ENCODE data around the gene ADGRG6.
"Not testable (repeated sequence)": the region's sequence is repeated elsewhere in the genome, so short reads cannot be mapped to it uniquely, and the experiment has no call there.

Gene ADGRG6

DNA sequence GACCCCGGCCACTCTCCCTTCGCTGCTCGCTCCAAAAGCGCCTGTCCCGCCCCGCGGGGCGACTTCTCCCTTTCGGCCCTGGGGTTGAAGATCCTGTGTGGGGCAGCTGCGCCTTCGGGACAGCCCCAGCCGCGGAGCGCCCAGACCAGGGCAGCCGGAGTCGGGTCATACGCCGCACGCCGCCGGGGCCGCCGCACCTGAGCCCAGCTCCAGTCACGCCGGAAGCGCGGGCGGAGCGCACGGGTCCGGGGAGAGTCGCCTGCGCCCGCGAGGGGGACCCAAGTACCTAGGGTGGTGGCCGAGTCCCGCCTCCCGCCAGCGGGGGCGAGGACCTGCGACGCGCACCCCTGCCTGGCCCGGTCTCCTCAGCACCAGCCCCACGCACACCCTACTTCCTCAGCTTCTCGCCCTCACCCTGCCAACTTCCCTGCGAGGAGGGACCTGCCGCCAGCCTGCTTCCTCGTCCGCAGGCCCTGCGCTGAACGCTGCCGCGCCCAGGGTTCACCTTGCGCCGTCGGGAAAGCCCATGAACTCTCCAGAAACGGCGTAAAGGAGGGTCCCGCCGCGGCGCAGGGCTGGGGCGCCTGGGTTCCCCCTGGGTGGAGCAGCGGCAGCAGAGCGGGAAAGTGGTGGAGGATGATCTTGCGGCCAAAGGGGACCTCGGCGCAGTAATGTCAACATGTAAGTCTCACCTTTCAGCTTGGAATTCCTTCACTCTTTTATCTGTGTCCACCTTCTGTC is at the start of gene ADGRG6:
Gene ADGRG6, plus strand, starts transcription at position 357 of the 741 bp plus-strand sequence. Its CDS starts 323 bp downstream, at position 680.
- no peak for FAIRE-seq

DNA sequence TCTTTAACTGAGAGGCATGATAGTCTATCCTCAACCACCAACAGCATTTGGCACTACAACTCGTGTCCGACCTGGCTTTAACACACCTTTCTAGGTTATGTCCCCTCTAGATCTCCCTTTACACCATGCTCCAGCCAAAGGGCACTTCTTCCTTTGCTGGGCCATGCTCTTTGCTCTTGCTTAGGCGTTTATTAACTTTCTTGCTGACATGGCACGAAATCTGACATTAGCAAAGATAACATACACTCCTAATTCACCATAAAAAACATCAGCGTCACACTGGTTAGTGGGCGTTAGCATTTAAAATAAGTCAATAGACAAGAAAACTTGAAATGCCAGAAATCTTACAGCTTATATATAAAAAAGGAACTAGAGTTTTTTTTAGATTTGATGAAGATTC is 47.3 kb upstream of the ADGRG6 start:
- no peak for FAIRE-seq

DNA sequence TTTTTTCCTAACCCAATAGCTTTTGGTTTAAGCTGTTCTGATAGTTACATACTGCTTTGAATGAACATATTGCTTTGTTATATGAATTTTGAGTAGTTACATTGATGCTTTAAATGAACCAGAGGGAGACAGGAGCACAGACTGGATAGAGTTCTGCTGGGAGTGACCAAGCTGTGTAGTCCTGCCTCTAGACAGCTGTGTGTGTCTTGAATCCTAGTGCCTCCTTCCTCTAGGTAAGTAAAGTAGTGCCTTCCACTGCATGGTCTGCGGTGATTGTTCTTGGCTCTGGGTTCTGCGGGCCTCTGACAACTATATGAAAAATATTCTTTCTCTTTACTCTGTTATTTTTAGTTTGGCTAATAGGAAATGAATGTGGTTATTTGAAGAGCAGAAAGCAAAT is 46.0 kb upstream of the ADGRG6 start:
- FAIRE-seq: no peak

DNA sequence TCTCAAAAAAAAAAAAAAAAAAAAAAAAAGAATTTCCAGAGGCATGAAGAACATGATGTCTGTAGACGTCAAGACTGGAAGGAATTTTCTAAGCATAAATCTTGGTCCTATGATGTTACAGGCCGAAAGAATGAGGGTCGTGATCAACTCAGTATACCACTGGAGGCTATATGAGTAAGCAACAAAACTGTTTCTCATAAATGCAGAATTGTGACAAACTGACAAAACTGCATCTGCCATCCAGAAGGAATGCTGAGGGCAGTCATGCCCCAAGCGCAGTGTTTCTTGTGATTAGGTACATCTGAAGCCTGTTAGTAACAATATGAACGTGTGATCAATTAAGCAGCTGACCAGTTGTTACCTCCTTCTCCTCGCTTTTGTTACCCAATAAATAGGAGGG is 43.5 kb upstream of the ADGRG6 start:
- no peak for FAIRE-seq

DNA sequence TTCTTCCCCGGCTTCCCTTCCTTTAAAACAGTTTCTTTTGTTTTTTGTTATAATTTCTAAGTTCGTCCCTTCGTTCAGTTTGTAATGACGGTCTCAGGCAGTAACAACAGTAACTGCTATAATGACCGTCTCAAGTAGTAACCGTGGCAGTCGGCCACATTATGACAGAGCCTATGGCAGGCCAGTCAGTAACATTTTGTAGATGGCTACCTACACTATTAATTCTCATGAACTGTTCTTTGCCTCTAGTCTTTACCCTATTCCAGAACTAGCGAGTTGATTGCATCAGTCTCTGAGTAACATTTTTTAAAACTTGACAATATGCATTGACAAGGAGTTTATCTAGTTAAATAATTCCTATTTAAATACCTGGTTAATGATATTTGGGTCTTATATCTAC is 43.0 kb upstream of the ADGRG6 start:
- FAIRE-seq: no peak

DNA sequence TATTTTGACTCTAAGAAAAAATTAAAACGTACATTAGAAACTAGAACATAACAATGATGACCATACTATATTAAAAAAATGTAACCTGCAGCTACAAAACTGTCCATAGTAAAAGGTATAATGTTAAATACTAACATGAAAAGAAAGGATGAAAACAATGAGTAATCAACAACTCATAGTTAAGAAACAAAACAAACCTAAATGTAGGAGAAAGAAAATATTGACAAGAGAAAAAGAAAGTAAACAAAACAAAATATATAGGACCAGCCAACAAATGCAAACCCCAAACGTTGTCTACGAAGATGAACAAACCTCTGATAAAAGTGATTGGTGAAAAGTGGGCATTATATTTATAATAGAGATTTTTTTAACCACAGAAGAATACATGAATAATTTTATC is 41.1 kb upstream of the ADGRG6 start:
- FAIRE-seq: peak; percentile 47

DNA sequence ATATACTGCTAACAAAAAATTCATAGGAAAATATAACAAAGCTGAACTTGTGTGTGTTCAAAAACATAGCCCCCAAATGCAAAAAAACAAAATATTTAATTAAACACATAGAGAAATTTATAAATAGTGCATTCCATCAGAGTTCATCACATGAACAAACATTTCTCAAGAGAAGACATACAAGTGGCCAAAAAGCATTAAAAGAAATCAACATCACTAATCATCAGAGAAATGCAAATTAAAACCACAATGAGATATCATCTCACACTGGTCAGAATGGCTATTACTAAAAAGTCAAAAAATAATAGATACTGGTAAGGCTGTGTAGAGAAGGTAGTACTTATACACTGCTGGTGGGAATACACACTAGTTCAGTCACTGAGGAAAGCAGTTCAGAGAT is 39.6 kb upstream of the ADGRG6 start:
- FAIRE-seq: no peak

DNA sequence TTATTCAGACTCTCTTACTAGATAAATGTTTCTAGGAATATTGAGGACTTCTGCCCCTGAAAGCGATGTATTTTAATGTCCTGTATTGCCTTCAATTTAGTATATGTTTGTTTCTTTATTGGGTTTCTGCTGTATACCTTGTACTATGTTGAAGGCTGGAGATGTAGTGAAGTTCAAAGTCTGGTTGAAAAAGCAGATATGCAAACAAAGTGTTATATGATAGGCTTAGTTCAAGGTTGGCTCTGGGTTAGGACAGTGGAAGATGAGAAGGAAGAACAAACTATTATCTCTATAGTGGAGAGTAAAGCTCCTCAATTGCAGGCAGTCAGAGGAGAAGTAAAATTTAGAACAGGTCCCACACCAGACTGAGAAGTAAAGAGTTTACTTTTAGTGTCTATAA is 36.3 kb upstream of the ADGRG6 start:
- no peak for FAIRE-seq

DNA sequence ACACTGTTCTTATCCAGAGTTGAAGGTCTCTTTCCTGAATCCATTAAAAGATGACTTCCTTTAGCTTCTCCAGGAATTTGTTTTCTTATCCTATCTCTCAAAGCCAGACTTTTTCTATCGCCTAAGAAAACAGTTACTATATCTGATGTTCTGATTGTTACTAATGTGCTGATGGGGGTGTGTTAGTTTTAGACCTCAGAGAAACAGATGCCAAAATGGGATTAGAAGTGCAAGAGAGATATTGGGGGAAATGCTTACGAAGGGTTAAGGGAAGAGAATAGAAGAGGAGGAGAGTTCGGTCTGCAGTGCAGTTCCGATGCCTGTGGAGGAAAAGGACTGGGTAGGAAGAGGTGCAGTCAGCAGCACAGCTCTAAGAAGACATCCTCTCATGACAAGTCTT is 35.7 kb upstream of the ADGRG6 start:
- no peak for FAIRE-seq

DNA sequence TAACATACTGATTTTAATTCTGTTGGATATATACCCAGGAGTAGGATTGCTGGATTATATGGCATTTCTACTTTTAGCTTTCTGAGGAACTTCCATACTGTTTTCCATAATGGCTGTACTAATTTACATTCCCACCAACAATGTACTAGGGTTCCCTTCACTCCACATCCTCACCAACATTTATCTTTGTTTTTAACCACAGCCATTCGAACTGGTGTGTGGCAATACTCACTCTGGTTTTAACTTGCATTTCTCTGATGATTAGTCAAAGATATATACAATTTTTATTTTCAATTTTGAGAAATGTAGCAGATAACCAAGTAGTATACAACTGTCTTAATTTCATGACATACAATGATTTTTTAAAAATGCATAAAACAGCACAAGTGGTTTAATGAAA is 30.3 kb upstream of the ADGRG6 start:
- no peak for FAIRE-seq

DNA sequence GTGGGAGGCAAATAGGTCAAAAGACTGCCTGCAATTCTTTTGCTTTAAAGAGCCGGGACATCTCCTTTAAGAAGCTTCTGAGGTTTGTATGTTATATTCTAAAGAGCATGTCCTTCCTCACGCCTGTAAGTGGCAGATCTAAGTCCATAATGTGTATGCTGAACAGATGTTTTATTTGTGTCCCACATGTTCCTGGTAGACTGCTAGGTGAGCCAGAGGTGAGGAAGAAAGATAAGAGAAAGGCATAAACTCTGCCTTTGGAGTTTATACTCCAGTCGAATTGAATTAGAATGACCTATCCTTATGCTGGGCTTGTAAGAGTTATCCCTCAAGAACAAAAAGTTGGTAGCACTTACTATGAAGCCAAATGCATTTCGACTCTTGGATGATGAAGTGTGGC is 27.2 kb upstream of the ADGRG6 start:
- FAIRE-seq: no peak

DNA sequence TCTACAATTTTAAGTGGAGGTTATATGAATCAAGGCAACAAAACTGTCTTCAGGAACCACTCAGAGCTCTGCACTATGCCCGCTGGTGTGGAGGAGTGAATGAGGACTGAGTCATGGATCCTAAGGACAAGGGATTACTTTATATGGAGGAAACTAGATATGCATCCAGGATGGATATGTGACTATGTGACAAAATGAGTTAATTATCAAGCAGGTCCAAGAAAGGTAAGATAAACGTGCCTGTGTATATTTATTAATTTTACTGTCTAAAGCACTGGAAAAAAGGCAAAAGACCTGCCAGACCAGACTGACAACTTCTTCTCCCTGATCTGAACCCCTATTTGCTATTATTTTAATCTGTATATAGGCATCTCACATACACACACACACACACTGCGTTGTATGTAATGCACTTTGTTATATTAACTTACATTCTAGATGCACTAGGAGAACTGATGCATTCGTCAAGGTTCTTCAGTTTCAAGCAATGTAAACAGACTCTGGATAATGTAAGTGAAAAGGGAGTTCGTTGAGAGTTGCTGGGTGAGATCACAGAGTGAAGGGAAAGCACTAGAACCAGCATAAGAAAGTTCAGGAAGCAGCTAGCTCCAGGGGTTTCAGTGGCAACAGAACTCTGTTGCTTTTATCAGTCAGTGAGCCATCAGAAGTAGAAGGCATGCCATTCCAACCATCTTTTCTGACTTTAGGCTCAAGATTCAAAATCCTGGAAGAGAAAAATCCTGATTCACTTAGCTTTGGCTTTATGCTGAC is 26.4 kb upstream of the ADGRG6 start:
- FAIRE-seq: no peak

DNA sequence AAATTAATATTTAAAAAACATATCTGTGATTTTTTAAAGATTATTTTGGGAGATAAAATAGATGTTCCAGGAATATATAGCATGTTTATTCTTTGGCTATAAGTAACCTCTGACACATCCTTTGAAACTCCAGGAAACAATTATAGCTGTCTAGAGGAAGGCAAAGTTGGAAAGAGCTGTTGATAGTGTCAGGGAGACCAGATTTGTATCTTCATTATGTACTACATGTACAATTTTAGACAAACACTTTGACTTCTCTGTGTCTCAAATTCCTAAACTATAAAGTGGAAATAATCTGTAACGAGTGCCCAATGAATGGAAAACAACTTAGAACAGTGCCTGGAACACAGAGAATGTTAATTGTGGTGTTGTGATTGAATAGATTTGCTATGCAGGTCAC is 25.6 kb upstream of the ADGRG6 start:
- FAIRE-seq: no peak

DNA sequence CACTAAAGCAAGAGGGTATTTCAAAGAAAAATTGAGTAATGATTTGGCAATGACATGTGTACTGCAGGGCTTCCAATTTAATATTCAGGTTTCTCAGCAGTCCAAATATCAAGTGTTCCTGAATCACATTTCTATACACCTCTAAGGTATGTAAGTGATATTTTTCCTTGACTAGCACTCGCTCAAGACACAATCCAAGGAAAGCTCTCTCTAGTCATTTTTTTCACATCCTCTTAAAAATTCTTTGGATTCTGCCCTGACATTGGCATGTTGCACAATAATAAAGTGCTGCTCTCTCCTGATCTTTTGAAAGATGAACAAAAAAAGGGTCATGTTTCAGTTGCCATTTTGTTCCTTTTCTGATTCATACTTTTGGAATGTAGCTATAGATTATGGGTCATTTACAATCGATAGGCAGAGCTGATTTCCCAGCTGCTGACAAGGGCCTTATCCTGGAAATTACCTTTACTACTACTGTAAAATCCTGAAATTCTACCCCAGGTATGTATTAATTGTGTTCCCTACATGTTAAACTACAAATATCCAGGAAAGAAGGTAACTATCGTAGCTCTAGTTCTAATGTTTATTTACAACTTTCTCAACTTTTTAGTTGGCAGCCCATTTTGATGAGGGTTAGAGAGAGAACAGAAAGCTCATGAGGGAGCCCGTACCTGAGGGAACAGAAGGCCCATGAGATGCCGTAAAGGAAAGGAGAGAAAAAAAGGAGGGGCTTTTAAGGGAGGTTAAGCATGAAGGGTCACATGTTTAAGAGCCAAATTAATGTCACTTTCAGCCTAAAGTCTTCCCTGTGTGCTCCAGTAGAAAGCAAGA is 22.2 kb upstream of the ADGRG6 start:
- FAIRE-seq: no peak

DNA sequence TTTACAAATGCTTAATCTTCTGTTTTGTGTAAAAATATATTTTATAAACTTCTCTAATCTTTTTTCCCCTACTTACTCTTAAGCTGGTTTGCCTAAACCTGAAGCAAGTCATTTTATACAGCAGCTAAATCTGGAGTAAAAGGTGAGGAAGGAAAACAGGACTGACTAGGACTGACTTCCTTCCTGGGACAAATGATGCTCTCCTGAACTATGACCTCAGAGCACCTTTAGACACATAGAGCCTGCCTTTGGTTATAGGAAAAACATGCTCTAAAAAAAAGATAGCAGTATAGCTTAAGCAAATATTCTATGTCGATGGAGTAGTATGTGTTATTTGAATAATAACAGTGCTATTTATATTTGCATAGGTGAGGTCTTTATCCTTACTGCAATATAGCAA is 21.5 kb upstream of the ADGRG6 start:
- FAIRE-seq: no peak

DNA sequence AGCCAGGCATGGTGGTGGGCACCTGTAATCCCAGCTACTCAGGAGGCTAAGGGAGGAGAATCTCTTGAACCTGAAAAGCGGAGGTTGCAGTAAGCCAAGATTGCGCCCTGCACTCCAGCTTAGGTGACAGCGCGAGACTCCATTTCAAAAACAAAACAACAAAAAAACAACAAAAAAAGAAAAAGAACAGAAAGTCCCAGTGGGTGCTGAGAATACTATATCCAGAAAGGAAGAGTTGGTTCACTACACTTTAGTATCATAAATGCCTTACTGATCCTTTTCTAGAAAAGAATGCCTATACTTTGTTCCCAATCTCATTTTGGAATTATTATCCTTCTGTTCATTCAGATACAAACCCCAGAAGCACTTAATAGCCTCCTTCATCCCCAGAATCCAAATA is 20.9 kb upstream of the ADGRG6 start:
- no peak for FAIRE-seq

DNA sequence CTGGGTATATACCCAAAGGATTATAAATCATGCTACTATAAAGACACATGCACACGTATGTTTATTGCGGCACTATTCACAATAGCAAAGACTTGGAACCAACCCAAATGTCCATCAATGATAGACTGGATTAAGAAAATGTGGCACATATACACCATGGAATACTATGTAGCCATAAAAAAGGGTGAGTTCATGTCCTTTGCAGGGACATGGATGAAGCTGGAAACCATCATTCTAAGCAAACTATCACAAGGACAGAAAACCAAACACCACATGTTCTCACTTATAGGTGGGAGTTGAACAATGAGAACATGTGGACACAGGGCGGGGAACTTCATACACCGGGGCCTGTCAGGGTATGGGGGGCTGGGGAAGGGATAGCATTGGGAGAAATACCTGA is 18.7 kb upstream of the ADGRG6 start:
- FAIRE-seq: not testable (repeated sequence)

DNA sequence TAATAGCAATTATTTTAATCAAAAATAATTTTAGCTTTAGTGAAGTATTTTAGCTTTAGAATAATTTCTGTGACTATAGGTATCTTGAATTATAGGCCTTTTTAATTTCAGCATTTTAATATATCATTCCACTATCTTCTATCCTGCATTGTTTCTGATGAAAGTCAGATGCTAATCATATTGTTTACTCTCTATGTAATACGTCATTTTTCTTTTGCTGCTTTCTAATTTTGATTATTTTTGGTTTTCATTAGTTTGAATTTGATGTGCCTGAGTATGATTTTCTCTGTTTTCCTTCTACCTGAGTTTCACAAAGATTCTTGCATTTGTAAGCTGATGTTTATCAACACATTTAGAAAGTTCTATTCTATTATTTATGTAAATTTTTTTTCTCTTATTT is 17.4 kb upstream of the ADGRG6 start:
- FAIRE-seq: no peak

DNA sequence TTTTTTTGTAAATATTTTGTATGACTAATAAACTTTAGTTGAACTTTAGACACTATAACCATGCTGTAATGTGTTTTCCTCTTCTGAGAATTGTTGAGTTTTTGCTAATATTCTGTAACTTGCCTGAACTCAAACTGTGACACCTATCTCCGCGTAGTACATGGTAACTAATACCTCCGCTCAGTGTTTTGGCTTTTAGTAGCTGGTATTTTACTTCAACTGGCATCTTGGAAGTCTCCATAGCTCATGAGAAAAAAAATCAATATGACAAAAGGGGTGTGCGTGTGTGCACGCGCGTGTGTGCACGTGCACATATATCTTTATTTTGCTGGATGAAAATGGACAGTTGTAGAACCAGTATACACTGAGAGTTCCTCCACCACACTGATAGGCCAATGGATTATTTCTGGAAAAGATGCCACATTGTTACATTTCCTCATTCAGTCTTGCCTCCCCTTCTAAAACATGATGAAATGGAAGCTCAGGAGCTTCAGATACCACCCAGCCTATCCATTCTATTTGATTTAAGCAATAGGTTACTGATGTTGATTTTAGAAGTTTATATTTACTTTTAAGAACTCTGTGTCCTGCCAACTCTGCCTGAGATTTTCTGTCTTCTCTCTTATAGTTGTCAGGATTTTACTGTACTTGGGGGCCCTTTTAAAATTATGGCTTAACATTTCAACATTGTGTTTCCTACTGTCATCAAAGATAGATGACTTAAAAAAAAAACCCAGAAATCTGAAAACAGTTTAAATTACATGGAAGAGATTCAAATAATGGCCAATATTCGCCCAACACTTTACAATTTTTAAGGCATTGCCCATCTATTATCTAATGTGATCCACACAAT is 16.3 kb upstream of the ADGRG6 start:
- FAIRE-seq: no peak

DNA sequence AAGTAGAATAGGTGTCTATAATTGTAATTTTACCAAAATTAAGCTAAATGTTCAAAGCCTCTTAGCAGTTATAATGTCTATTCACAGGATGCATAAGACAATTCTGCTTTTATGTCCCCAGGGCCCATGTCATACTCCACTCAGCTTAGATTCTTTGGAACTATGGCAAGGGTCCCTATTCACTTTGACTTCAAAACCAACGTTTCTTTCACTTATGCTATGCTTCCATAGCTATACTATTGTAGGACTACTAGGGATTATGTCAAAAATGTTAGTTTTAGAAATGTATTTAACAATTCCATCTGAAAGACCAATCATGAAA is 15.8 kb upstream of the ADGRG6 start:
- FAIRE-seq: no peak

DNA sequence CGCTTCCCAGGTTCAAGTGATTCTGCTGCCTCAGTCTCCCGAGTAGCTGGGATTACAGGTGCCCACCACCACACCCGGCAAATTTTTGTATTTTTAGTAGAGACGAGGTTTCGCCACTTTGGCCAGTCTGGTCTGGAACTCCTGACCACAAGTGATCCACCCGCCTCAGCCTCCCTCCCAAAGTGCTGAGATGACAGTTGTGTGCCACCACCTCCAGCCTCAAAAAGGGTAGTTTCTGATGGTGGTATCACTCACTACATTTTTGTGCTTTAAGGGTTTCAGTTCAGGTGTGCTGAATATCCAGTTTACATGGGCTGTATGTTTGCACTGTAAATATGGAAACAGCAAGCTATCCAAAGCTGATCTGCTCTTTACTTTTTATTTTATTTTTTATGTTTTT is 12.1 kb upstream of the ADGRG6 start:
- no peak for FAIRE-seq

DNA sequence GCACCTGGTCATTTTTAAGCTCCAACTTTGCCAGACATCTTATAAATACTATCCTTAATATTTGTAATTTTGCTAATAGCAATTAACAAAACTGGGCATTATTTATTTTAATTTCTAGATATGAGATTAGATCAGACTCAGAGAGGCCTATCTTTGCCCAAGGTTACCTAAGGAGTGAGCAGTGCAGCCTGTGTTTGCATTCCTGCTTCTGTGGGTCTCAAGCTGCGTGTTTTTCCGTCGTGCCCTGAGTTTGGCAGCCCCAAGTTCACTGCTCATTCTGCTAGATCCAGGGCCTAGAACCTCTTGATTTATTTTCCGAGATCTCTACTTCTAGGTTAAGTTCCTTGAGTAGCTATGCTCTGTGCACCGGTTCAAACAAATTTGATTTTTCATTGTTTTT is 11.0 kb upstream of the ADGRG6 start:
- FAIRE-seq: no peak

DNA sequence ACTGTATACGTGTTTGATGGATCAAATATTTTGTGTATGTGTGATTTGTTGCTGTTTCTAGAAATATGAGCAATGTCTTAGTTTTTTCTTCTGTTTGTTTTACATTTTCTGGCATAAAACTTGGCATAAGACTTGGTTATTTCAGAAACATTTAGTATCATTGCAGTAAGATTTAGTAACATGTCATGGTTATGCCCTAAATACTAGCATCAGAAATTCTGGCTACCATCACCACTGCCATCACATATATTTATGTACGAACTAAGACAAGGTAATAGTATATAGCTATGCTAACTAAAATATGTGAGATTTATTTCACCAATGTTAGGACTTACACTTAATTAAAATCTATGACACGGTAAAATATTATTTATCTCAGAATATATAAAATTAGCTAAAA is 10.3 kb upstream of the ADGRG6 start:
- FAIRE-seq: no peak

Data from TTC549 (cell line).